Measurements from ENCODE around the gene ZNF398.

The ZNF398 gene

DNA sequence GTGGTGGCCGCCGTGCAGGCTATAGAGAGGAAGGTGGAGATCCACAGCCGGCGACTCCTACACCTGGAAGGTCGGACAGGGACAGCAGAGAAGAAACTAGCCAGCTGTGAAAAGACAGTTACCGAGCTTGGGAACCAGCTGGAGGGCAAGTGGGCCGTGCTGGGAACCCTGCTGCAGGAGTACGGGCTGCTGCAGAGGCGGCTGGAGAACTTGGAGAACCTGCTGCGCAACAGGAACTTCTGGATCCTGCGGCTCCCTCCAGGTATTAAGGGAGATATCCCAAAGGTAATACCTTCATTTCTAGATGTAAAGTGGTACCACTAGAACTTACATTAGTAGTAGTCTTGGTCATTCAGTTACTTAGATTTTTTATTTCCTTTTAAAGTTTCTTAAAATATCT is 6.8 kb downstream of the ZNF398 start:
- Histone ChIP-seq H3K4me3 (ENCODE audit: low read depth, low read length) (no peak overlapping the region), H3K9me3 (ENCODE audit: control insufficient read depth, insufficient read depth, low read depth, low read length) (no peaks in the 10 kb centered on the region), H3K4me1 (ENCODE audit: control insufficient read depth, insufficient read depth, low read length) (no peaks in the 10 kb centered on the region), H3K36me3 (ENCODE audit: control insufficient read depth in 2 of 2, insufficient read depth in 1 of 2, low read length in 2 of 2) (peaks cover 23 to 69% of the 10 kb centered on the region in 2 experiments), H3K27ac (ENCODE audit: extremely low read depth, low read depth, low read length) (no peak overlapping the region)
- ChIA-PET CTCF (no interaction called here), POLR2A (no interaction called here)
- TF ChIP-seq, protein P1, sequence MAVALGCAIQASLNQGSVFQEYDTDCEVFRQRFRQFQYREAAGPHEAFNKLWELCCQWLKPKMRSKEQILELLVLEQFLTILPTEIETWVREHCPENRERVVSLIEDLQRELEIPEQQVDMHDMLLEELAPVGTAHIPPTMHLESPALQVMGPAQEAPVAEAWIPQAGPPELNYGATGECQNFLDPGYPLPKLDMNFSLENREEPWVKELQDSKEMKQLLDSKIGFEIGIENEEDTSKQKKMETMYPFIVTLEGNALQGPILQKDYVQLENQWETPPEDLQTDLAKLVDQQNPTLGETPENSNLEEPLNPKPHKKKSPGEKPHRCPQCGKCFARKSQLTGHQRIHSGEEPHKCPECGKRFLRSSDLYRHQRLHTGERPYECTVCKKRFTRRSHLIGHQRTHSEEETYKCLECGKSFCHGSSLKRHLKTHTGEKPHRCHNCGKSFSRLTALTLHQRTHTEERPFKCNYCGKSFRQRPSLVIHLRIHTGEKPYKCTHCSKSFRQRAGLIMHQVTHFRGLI (tag by site-specific recombination; IDR thresholded peaks at IDR 0.05) = no peak
- TF ChIP-seq ZNF48 (tag by site-specific recombination; IDR thresholded peaks at IDR 0.05) = no peak
- TF ChIP-seq ZNF791 (tag by site-specific recombination; IDR thresholded peaks at IDR 0.05) = no peak
- no peak for TF ChIP-seq ZBTB20 (tag by site-specific recombination; IDR thresholded peaks at IDR 0.05)
- TF ChIP-seq, protein P2, sequence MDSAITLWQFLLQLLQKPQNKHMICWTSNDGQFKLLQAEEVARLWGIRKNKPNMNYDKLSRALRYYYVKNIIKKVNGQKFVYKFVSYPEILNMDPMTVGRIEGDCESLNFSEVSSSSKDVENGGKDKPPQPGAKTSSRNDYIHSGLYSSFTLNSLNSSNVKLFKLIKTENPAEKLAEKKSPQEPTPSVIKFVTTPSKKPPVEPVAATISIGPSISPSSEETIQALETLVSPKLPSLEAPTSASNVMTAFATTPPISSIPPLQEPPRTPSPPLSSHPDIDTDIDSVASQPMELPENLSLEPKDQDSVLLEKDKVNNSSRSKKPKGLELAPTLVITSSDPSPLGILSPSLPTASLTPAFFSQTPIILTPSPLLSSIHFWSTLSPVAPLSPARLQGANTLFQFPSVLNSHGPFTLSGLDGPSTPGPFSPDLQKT (IDR thresholded peaks at IDR 0.05; ENCODE audit: borderline replicate concordance, low read depth, low read length) = no peak
- no peak for TF ChIP-seq ZNF843 (tag by site-specific recombination; IDR thresholded peaks at IDR 0.05)
- no peak for TF ChIP-seq ZNF600 (tag by site-specific recombination; IDR thresholded peaks at IDR 0.05)

DNA sequence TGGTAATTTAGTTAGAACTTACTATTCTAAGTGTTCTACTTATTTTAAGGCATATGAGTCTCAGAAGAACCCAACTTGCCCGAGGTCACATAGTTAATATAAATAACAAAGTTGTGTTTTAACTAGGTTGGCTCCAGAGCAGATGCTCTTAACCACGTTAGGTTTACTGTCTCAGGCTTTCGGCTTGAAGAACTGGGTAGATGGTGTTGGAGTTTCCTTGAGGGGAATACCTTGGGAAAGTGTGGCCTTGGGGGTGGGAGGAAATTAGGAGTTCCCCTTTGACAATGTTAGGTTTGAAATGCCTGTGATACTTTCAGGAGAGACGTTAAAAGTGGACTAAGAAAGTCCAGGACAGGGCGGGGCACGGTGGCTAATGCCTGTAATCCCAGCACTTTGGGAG is 9.6 kb downstream of the ZNF398 start:
- Histone ChIP-seq H3K27ac (ENCODE audit: extremely low read depth, low read depth, low read length) (no peak overlapping the region), H3K4me1 (ENCODE audit: control insufficient read depth, insufficient read depth, low read length) (0 out of 2 replicates have a peak, but pooled peaks cover 3% of the 10 kb centered on the region), H3K9me3 (ENCODE audit: control insufficient read depth, insufficient read depth, low read depth, low read length) (no peaks in the 10 kb centered on the region), H3K4me3 (ENCODE audit: low read depth, low read length) (no peak overlapping the region), H3K36me3 (ENCODE audit: control insufficient read depth in 2 of 2, insufficient read depth in 1 of 2, low read length in 2 of 2) (peaks cover 33 to 79% of the 10 kb centered on the region in 2 experiments)
- POLR2A ChIA-PET = no interaction called here
- TF ChIP-seq ZNF132 (tag by site-specific recombination; IDR thresholded peaks at IDR 0.05; ENCODE audit: borderline replicate concordance) (no peak), ZNF561 (tag by site-specific recombination; IDR thresholded peaks at IDR 0.05; ENCODE audit: borderline replicate concordance) (no peak), ZNF530 (tag by site-specific recombination; IDR thresholded peaks at IDR 0.05; ENCODE audit: low read depth) (no peak), ZNF792 (tag by site-specific recombination; IDR thresholded peaks at IDR 0.05) (no peak), ZNF169 (tag by site-specific recombination; IDR thresholded peaks at IDR 0.05) (no peak)
- TF ChIP-seq, protein P3, sequence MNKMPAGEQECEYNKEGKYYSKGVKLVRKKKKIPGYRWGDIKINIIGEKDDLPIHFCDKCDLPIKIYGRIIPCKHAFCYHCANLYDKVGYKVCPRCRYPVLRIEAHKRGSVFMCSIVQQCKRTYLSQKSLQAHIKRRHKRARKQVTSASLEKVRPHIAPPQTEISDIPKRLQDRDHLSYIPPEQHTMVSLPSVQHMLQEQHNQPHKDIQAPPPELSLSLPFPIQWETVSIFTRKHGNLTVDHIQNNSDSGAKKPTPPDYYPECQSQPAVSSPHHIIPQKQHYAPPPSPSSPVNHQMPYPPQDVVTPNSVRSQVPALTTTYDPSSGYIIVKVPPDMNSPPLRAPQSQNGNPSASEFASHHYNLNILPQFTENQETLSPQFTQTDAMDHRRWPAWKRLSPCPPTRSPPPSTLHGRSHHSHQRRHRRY (tag by site-specific recombination; IDR thresholded peaks at IDR 0.05) = no peak
- CTCF ChIA-PET = no interaction called here

DNA sequence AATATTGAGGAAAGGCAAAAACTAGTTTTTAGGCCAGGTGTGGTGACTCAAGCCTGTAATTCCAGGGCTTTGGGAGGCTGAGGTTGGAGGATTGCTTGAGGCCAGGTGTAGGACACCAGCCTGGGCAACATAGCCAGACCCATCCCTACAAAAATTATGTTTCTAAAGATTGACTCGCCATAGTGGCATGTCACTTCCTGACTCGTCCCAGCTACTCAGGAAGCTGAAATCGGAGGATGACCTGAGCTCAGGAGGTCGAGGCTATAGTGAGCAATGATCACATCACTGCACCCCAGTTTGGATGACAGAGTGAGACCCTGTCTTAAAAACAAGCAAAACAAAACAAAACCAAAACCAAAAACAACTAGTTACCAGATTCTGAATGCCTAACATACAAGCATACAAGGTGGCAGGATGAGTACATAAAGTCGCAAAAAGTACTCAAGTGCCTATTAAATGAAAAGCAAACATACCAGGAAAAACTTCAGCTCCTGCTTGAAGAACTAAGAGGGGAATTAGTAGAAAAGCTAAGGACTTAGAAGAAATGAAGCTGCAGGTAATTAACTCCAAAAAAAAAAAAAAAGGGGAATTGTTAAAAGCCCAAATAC is 14.1 kb downstream of the ZNF398 start:
- TF ChIP-seq ZNF830 (tag by site-specific recombination; IDR thresholded peaks at IDR 0.05; ENCODE audit: low read depth) (no peak), ZNF121 (tag by site-specific recombination; IDR thresholded peaks at IDR 0.05) (peak; percentile 82; the same call in 1 of the 2 replicates), OSR2 (tag by site-specific recombination; IDR thresholded peaks at IDR 0.05) (peak; percentile 74), ZNF600 (tag by site-specific recombination; IDR thresholded peaks at IDR 0.05) (0 out of 2 replicates have a peak, but pooled peaks have one; percentile 7)
- TF ChIP-seq, protein P4, sequence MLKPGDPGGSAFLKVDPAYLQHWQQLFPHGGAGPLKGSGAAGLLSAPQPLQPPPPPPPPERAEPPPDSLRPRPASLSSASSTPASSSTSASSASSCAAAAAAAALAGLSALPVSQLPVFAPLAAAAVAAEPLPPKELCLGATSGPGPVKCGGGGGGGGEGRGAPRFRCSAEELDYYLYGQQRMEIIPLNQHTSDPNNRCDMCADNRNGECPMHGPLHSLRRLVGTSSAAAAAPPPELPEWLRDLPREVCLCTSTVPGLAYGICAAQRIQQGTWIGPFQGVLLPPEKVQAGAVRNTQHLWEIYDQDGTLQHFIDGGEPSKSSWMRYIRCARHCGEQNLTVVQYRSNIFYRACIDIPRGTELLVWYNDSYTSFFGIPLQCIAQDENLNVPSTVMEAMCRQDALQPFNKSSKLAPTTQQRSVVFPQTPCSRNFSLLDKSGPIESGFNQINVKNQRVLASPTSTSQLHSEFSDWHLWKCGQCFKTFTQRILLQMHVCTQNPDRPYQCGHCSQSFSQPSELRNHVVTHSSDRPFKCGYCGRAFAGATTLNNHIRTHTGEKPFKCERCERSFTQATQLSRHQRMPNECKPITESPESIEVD (tag by site-specific recombination; IDR thresholded peaks at IDR 0.05) = 0 out of 2 replicates have a peak, but pooled peaks have one; percentile 44
- H3K9me3 ChIP-seq (ENCODE audit: control insufficient read depth, insufficient read depth, low read depth, low read length) = no peaks in the 10 kb centered on the region
- ChIA-PET CTCF (no interaction called here), POLR2A (interaction anchor here (0.7 kb wide), 1 partner anchor 11 kb away, joined by 3 read pairs; no protein-coding TSS in a partner anchor)
- 0 out of 2 replicates have a peak, but pooled peaks cover 3% of the 10 kb centered on the region for H3K4me1 ChIP-seq (ENCODE audit: control insufficient read depth, insufficient read depth, low read length)
- H3K36me3 ChIP-seq (ENCODE audit: control insufficient read depth in 2 of 2, insufficient read depth in 1 of 2, low read length in 2 of 2) = peaks cover 39 to 78% of the 10 kb centered on the region in 2 experiments
- no peak overlapping the region for H3K27ac ChIP-seq (ENCODE audit: extremely low read depth, low read depth, low read length)
- no peak overlapping the region for H3K4me3 ChIP-seq (ENCODE audit: low read depth, low read length)

All from HEK293 (cell line).